ENCODE measurements around the gene RPS6KA1. TPM values are rescaled to one million over a fixed set of nuclear protein-coding genes. Genes with fewer than 3 reads are reported as not detected.

The RPS6KA1 gene
- total and polyA plus RNA-seq, 8 donors, result 19.9 to 104 (median 26.0) TPM

DNA sequence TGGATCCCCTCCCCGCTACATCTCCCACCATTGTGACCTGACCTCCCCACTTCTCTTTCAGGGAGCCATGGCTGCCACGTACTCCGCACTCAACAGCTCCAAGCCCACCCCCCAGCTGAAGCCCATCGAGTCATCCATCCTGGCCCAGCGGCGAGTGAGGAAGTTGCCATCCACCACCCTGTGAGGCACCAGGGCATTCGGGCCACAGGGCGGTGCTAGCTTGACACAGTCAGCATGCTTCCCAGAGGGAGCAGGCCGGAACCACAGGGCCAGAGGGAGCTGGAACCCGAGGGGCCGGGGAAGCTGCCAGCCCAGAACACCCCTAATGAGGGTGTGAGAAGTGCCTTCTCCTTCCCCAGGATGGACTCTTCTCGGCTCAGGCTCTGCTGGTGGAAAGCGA, 44.5 kb downstream of the RPS6KA1 start:
- intact Hi-C loops (cut with DNase I), result no loop called here
- peaks cover 0 to 74% of the 10 kb centered on the region in 2 donors for H3K36me3 ChIP-seq
- ATAC-seq (peak; percentile 30), DNase-seq (peak in 1 of 4 donors; percentile 82)
- H3K27ac ChIP-seq, result no peak overlapping the region
- TF ChIP-seq, protein P1, sequence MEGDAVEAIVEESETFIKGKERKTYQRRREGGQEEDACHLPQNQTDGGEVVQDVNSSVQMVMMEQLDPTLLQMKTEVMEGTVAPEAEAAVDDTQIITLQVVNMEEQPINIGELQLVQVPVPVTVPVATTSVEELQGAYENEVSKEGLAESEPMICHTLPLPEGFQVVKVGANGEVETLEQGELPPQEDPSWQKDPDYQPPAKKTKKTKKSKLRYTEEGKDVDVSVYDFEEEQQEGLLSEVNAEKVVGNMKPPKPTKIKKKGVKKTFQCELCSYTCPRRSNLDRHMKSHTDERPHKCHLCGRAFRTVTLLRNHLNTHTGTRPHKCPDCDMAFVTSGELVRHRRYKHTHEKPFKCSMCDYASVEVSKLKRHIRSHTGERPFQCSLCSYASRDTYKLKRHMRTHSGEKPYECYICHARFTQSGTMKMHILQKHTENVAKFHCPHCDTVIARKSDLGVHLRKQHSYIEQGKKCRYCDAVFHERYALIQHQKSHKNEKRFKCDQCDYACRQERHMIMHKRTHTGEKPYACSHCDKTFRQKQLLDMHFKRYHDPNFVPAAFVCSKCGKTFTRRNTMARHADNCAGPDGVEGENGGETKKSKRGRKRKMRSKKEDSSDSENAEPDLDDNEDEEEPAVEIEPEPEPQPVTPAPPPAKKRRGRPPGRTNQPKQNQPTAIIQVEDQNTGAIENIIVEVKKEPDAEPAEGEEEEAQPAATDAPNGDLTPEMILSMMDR (IDR thresholded peaks at IDR 0.05), result peak in 1 of 2 donors; percentile 12
- H3K4me1 ChIP-seq, result peaks cover 0 to 14% of the 10 kb centered on the region in 2 donors
- no peak overlapping the region for H3K4me3 ChIP-seq
- no peaks in the 10 kb centered on the region for H3K27me3 ChIP-seq
- H3K9me3 ChIP-seq, result no peaks in the 10 kb centered on the region

DNA sequence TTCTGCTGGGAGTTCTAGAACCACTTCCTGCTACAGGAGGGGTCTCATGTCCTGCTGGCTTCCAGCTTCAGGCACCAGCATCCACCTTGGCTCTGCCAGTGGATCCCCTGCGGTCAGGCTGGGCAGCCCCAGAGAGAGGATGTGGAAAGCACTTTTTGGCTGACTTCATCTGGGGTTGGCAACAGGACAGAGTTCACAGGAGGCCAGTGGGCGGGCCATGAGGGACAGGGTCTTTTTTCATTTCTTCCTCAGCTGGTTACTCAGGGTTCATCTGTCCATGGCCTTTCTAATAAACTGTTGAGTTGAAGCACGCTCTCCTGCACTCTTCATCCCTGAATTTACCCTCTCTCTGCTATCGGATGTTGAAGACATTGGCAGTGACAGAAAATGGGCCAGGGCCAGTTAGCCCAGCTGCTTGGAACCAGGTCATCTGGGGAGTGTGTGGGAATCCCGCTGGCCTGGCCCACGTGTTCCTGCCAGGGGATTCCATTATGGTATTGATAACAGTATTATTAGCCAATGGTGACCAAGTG, 45.2 kb downstream of the RPS6KA1 start:
- DNase-seq, result no peak
- H3K4me3 ChIP-seq, result no peak overlapping the region
- H3K9me3 ChIP-seq, result no peaks in the 10 kb centered on the region
- H3K27me3 ChIP-seq, result no peaks in the 10 kb centered on the region
- intact Hi-C loops (cut with DNase I), result no loop called here
- TF ChIP-seq, protein P1 (IDR thresholded peaks at IDR 0.05), result no peak
- H3K27ac ChIP-seq, result no peak overlapping the region
- ATAC-seq, result peak; percentile 28
- H3K4me1 ChIP-seq, result peaks cover 0 to 14% of the 10 kb centered on the region in 2 donors
- peaks cover 0 to 66% of the 10 kb centered on the region in 2 donors for H3K36me3 ChIP-seq

DNA sequence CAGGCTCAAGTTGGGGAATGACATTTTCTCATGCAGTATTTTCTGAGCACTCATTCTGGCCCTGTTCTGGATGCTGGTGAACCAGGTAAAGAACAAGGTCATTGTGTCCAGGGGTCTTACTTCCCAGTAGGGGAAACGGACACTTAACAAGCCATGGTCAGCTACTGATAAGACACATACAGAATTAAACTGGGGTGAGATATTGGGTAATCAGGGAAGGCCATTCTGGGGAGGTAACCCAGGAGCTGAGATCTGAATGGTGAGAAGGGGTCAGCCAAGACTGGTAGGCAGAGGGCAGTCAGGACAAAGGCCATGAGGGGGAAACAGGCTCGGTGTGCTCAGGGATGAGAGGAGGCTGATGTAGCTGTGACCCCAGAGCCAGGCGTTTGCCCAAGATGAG, 45.8 kb downstream of the RPS6KA1 start:
- Histone ChIP-seq H3K4me3 (no peak overlapping the region), H3K27ac (no peak overlapping the region), H3K36me3 (peaks cover 0 to 60% of the 10 kb centered on the region in 2 donors), H3K9me3 (no peaks in the 10 kb centered on the region), H3K4me1 (peaks cover 0 to 14% of the 10 kb centered on the region in 2 donors), H3K27me3 (no peaks in the 10 kb centered on the region)
- no peak for DNase-seq
- TF ChIP-seq, protein P1 (IDR thresholded peaks at IDR 0.05), result no peak
- intact Hi-C loops (cut with DNase I), result no loop called here
- no peak for ATAC-seq

DNA sequence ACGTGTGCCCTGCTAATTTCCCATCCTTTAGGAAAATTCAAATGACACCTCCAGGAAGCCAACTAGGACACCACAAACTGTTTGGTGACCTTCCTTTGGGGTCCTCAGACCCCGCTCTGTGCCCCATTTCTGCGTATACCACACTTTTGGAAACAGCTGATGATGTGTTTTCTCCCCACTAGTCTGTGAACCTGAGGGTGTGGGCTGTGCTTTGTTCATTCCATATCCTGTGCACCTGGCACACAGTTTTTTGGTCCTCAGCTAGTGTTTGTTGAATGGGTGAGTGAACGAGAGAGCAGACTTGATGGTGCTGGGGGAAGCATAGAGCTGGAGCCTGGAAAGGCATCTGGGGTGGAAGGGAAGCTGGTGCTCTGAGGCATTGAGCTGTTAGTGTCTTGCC, 48.6 kb downstream of the RPS6KA1 start:
- H3K36me3 ChIP-seq, result peaks cover 0 to 32% of the 10 kb centered on the region in 2 donors

DNA sequence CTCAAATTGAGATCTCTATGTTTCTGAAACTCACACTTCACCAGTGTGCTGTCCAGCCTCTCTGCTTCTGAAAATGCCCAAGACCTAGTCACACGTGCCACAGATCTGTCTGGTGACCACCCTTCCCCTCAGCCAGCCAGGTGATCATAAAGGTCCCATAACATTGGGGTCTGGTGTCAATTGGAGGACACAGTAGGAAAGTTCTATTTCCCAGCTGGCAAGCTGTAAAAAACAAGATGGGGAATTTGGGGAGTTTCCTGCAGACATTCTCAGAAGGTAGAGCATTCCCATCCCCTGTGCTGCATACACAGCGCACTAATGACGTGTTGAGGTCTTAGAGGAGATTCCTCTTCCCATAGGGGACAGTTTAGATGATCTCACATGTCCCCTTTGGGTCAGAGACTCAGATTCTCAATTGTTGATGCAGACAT, 50.1 kb downstream of the RPS6KA1 start:
- TF ChIP-seq, protein P1 (IDR thresholded peaks at IDR 0.05), result no peak

More for the DNA sequence above, 48.6 kb downstream of the RPS6KA1 start:
- Histone ChIP-seq H3K9me3 (no peaks in the 10 kb centered on the region), H3K27ac (no peak overlapping the region), H3K27me3 (no peaks in the 10 kb centered on the region), H3K4me1 (peaks cover 0 to 38% of the 10 kb centered on the region in 2 donors), H3K4me3 (no peak overlapping the region)
- DNase-seq (no peak), ATAC-seq (no peak)
- intact Hi-C loops (cut with DNase I), result no loop called here
- TF ChIP-seq, protein P1 (IDR thresholded peaks at IDR 0.05), result no peak

More for the DNA sequence above, 50.1 kb downstream of the RPS6KA1 start:
- no peak overlapping the region for H3K4me3 ChIP-seq
- no peaks in the 10 kb centered on the region for H3K27me3 ChIP-seq
- DNase-seq (no peak), ATAC-seq (no peak)
- peaks cover 0 to 17% of the 10 kb centered on the region in 2 donors for H3K36me3 ChIP-seq
- no peak overlapping the region for H3K27ac ChIP-seq
- intact Hi-C loops (cut with DNase I), result no loop called here
- no peaks in the 10 kb centered on the region for H3K9me3 ChIP-seq
- H3K4me1 ChIP-seq, result peaks cover 0 to 39% of the 10 kb centered on the region in 2 donors

Measured in left lung (tissue), 10 donors.